ENCODE results near the gene SCGB1D2.

- TF ChIP-seq ZC3H11A (IDR thresholded peaks at IDR 0.05; ENCODE audit: low read depth, low read length): no peak
- TF ChIP-seq MCM7 (IDR thresholded peaks at IDR 0.05): no peak
- TF ChIP-seq HMG20B (CRISPR knock-in tag; IDR thresholded peaks at IDR 0.05): no peak
- TF ChIP-seq MAX (CRISPR knock-in tag; IDR thresholded peaks at IDR 0.05): no peak
- no peak for TF ChIP-seq CTCF (IDR thresholded peaks at IDR 0.05 in 2 of 3, conservative IDR thresholded peaks at IDR 0.05 in 1 of 3; ENCODE audit: insufficient read depth in 2 of 3, low read depth in 1 of 3, low read length in 3 of 3)
- no peak for TF ChIP-seq BCLAF1 (IDR thresholded peaks at IDR 0.05; ENCODE audit: borderline replicate concordance in 1 of 2, control insufficient read depth in 1 of 2, low read depth in 2 of 2, low read length in 1 of 2)
Observed at GRCh38 chr11:62242021-62242420, at the start of gene SCGB1D2.

Measured in K562 (cell line).